Neutrophil (primary cell): ENCODE measurements around the gene KMT2B.
A peak's percentile ranks its signal among the peaks of the same experiment; 100 is the strongest.

Source experiments
- H3K27ac ChIP-seq: fragments of 200-600 bp; sonication (generic); 2 replicates; pipeline ENCODE4 v1.5.1; 2016; ENCODE audit warnings: mild to moderate bottlenecking, moderate library complexity
- H3K27me3 ChIP-seq: fragments of 200-600 bp; sonication (generic); 2 replicates; pipeline ENCODE4 v1.6.0; 2016; ENCODE audit warnings: mild to moderate bottlenecking
- H3K36me3 ChIP-seq: fragments of 200-600 bp; sonication (generic); 2 replicates; pipeline ENCODE4 v1.5.1; 2017
- H3K4me1 ChIP-seq, 2 experiments: fragments of 200-600 bp in 1 of 2; sonication (generic) in 1 of 2; 1 replicate in 1 of 2; 2 replicates in 1 of 2; pipeline versions ENCODE4 v1.5.1 to v1.6.1; 2013 to 2016; ENCODE audit warnings: low read depth in 1 of 2, low read length in 1 of 2, mild to moderate bottlenecking in 1 of 2, moderate library complexity in 1 of 2; ENCODE audit not compliant: control insufficient read depth in 1 of 2, insufficient read depth in 1 of 2
- H3K4me3 ChIP-seq, 2 experiments: fragments of 200-600 bp in 1 of 2; sonication (generic) in 1 of 2; 1 replicate in 1 of 2; 2 replicates in 1 of 2; pipeline ENCODE4 v1.5.1; 2013 to 2016; ENCODE audit warnings: low read depth in 1 of 2, low read length in 1 of 2, mild to moderate bottlenecking in 1 of 2, moderate library complexity in 1 of 2
- H3K9me3 ChIP-seq: fragments of 200-600 bp; sonication (generic); 2 replicates; pipeline ENCODE4 v1.5.1; 2016
- CTCF ChIP-seq: fragments of 200-600 bp; sonication (generic); IDR thresholded peaks from 2 replicates; pipeline ENCODE4 v1.5.1; 2016; ENCODE audit warnings: antibody characterized with exemption

Gene KMT2B

GRCh38 chr19:35718345-35719041 lies 690 bp downstream of the KMT2B start:
- Histone ChIP-seq H3K27me3 (peaks cover 8% of the 10 kb centered on the region), H3K4me1 (peaks cover 29 to 35% of the 10 kb centered on the region in 2 experiments), H3K27ac (peak overlapping the region; percentile 95), H3K36me3 (peaks cover 40% of the 10 kb centered on the region), H3K4me3 (peak overlapping the region; percentile 72 to 82), H3K9me3 (no peaks in the 10 kb centered on the region)
- TF ChIP-seq CTCF, result no peak

GRCh38 chr19:35719402-35720162 lies 1.8 kb downstream of the KMT2B start:
- peaks cover 51% of the 10 kb centered on the region for H3K36me3 ChIP-seq
- H3K27me3 ChIP-seq, result no peaks in the 10 kb centered on the region
- peak overlapping the region; percentile 72 to 82 for H3K4me3 ChIP-seq
- TF ChIP-seq CTCF, result no peak
- no peaks in the 10 kb centered on the region for H3K9me3 ChIP-seq
- peaks cover 29 to 35% of the 10 kb centered on the region in 2 experiments for H3K4me1 ChIP-seq
- H3K27ac ChIP-seq, result no peak overlapping the region

- Histone ChIP-seq H3K4me1 (peaks cover 29 to 35% of the 10 kb centered on the region in 2 experiments), H3K4me3 (no peak overlapping the region), H3K27me3 (no peaks in the 10 kb centered on the region), H3K9me3 (no peaks in the 10 kb centered on the region), H3K27ac (no peak overlapping the region), H3K36me3 (peaks cover 57% of the 10 kb centered on the region)
- no peak for TF ChIP-seq CTCF
Observed at GRCh38 chr19:35720163-35720524, 2.3 kb downstream of the KMT2B start.

- peaks cover 26 to 30% of the 10 kb centered on the region in 2 experiments for H3K4me1 ChIP-seq
- no peak overlapping the region for H3K27ac ChIP-seq
- H3K4me3 ChIP-seq, result no peak overlapping the region
- H3K27me3 ChIP-seq, result no peaks in the 10 kb centered on the region
- H3K9me3 ChIP-seq, result no peaks in the 10 kb centered on the region
- TF ChIP-seq CTCF, result no peak
- H3K36me3 ChIP-seq, result peaks cover 62% of the 10 kb centered on the region
Observed at GRCh38 chr19:35720648-35721047, 2.8 kb downstream of the KMT2B start.

- Histone ChIP-seq H3K9me3 (no peaks in the 10 kb centered on the region), H3K36me3 (peaks cover 69% of the 10 kb centered on the region), H3K4me1 (peaks cover 19 to 23% of the 10 kb centered on the region in 2 experiments), H3K4me3 (no peak overlapping the region), H3K27ac (no peak overlapping the region), H3K27me3 (no peaks in the 10 kb centered on the region)
- no peak for TF ChIP-seq CTCF
Observed at GRCh38 chr19:35721374-35721773, 3.6 kb downstream of the KMT2B start.
